ENCODE results near the gene SLC4A1AP. TPM values are rescaled to one million over a fixed set of nuclear protein-coding genes. Genes with fewer than 3 reads are reported as not detected.

The SLC4A1AP gene
- total and polyA plus RNA-seq, 2 of the 13 experiments (the other 11 are each of a cell fraction or from before 2014, with no cell fraction given), result 15.3 to 44.6 TPM

DNA sequence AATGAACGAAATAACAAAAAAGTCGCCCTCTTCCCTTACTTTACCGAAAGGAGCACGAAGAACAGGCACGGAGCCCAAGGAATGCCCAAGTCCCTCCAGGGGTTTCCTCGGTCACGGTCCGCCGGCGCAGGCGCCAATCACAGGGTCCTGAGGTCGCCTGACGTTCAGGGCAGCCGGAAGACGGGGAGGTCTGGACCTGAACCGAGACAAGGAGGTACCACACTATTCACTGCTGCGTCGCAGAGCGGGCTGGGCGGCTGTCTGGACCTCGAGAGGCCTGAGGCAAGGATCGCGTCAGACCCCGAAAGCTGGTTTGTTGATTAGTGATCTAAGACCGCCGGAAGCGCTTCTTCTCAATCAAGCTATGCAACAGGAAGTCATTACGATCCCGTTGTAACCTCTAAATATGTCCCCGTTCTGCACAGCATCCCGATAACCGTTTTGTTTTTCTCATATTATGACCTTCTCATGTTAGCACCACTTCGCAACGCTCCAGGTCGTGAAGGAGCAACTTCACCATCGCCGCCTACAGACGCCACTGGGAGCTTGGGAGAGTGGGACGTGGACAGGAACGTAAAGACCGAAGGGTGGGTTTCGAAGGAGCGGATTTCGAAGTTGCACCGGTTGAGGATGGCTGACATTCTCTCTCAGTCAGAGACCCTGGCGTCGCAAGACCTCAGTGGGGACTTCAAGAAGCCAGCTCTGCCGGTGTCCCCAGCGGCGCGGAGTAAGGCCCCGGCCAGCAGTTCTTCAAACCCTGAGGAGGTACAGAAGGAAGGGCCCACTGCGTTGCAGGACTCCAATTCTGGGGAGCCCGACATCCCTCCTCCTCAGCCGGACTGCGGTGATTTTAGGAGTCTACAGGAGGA, at the start of gene SLC4A1AP, which contains the start of gene SUPT7L (continued):
- TF ChIP-seq, protein P1, sequence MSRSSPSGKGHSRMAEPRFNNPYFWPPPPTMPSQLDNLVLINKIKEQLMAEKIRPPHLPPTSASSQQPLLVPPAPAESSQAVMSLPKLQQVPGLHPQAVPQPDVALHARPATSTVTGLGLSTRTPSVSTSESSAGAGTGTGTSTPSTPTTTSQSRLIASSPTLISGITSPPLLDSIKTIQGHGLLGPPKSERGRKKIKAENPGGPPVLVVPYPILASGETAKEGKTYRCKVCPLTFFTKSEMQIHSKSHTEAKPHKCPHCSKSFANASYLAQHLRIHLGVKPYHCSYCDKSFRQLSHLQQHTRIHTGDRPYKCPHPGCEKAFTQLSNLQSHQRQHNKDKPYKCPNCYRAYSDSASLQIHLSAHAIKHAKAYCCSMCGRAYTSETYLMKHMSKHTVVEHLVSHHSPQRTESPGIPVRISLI (CRISPR knock-in tag; IDR thresholded peaks at IDR 0.05; ENCODE audit: borderline replicate concordance), result peak; percentile 59
- TF ChIP-seq ZBTB8A (CRISPR knock-in tag; IDR thresholded peaks at IDR 0.05; ENCODE audit: borderline replicate concordance, low read depth) (no peak), ZNF180 (CRISPR knock-in tag; IDR thresholded peaks at IDR 0.05; ENCODE audit: borderline replicate concordance, low read depth) (peak; percentile 76; the same call in 1 of the 2 replicates), EHMT2 (IDR thresholded peaks at IDR 0.05; ENCODE audit: borderline replicate concordance, low read depth, low read length) (peak; percentile 94; the same call in 1 of the 2 replicates), TOE1 (CRISPR knock-in tag; IDR thresholded peaks at IDR 0.05) (peak; percentile 66; the same call in 1 of the 2 replicates), SRSF1 (optimal IDR thresholded peaks at IDR 0.05; ENCODE audit: low read depth, low read length) (peak; percentile 62), ZNF788 (CRISPR knock-in tag; IDR thresholded peaks at IDR 0.05; ENCODE audit: borderline replicate concordance) (peak; percentile 92), CHCHD3 (CRISPR knock-in tag; IDR thresholded peaks at IDR 0.05) (peak; percentile 94), ZNF558 (CRISPR knock-in tag; IDR thresholded peaks at IDR 0.05; ENCODE audit: borderline replicate concordance) (peak; percentile 92), ARNT2 (CRISPR knock-in tag; IDR thresholded peaks at IDR 0.05; ENCODE audit: low read depth) (peak; percentile 87), SSRP1 (CRISPR knock-in tag; IDR thresholded peaks at IDR 0.05) (peak; percentile 94), MED8 (CRISPR knock-in tag; IDR thresholded peaks at IDR 0.05; ENCODE audit: insufficient replicate concordance) (peak; percentile 79), ZNF446 (CRISPR knock-in tag; IDR thresholded peaks at IDR 0.05) (peak; percentile 79), AKAP8 (CRISPR knock-in tag; IDR thresholded peaks at IDR 0.05) (no peak)
- TF ChIP-seq, protein P2, sequence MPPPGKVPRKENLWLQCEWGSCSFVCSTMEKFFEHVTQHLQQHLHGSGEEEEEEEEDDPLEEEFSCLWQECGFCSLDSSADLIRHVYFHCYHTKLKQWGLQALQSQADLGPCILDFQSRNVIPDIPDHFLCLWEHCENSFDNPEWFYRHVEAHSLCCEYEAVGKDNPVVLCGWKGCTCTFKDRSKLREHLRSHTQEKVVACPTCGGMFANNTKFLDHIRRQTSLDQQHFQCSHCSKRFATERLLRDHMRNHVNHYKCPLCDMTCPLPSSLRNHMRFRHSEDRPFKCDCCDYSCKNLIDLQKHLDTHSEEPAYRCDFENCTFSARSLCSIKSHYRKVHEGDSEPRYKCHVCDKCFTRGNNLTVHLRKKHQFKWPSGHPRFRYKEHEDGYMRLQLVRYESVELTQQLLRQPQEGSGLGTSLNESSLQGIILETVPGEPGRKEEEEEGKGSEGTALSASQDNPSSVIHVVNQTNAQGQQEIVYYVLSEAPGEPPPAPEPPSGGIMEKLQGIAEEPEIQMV (CRISPR knock-in tag; IDR thresholded peaks at IDR 0.05; ENCODE audit: low read depth), result peak; percentile 96
- TF ChIP-seq, protein P3, sequence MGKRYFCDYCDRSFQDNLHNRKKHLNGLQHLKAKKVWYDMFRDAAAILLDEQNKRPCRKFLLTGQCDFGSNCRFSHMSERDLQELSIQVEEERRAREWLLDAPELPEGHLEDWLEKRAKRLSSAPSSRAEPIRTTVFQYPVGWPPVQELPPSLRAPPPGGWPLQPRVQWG (CRISPR knock-in tag; IDR thresholded peaks at IDR 0.05; ENCODE audit: borderline replicate concordance, low read depth), result no peak
- TF ChIP-seq, protein P4, sequence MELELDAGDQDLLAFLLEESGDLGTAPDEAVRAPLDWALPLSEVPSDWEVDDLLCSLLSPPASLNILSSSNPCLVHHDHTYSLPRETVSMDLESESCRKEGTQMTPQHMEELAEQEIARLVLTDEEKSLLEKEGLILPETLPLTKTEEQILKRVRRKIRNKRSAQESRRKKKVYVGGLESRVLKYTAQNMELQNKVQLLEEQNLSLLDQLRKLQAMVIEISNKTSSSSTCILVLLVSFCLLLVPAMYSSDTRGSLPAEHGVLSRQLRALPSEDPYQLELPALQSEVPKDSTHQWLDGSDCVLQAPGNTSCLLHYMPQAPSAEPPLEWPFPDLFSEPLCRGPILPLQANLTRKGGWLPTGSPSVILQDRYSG (CRISPR knock-in tag; IDR thresholded peaks at IDR 0.05), result no peak; the same call in 1 of the 2 replicates
- TF ChIP-seq, protein P5, sequence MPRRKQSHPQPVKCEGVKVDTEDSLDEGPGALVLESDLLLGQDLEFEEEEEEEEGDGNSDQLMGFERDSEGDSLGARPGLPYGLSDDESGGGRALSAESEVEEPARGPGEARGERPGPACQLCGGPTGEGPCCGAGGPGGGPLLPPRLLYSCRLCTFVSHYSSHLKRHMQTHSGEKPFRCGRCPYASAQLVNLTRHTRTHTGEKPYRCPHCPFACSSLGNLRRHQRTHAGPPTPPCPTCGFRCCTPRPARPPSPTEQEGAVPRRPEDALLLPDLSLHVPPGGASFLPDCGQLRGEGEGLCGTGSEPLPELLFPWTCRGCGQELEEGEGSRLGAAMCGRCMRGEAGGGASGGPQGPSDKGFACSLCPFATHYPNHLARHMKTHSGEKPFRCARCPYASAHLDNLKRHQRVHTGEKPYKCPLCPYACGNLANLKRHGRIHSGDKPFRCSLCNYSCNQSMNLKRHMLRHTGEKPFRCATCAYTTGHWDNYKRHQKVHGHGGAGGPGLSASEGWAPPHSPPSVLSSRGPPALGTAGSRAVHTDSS (CRISPR knock-in tag; conservative IDR thresholded peaks at IDR 0.05), result no peak
- TF ChIP-seq, protein P6, sequence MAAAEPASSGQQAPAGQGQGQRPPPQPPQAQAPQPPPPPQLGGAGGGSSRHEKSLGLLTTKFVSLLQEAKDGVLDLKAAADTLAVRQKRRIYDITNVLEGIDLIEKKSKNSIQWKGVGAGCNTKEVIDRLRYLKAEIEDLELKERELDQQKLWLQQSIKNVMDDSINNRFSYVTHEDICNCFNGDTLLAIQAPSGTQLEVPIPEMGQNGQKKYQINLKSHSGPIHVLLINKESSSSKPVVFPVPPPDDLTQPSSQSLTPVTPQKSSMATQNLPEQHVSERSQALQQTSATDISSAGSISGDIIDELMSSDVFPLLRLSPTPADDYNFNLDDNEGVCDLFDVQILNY (CRISPR knock-in tag; conservative IDR thresholded peaks at IDR 0.05), result peak; percentile 12; the same call in 1 of the 2 replicates

Data from HepG2 (cell line).